Measurements from ENCODE around the gene LRCH1.

LRCH1 gene

DNA sequence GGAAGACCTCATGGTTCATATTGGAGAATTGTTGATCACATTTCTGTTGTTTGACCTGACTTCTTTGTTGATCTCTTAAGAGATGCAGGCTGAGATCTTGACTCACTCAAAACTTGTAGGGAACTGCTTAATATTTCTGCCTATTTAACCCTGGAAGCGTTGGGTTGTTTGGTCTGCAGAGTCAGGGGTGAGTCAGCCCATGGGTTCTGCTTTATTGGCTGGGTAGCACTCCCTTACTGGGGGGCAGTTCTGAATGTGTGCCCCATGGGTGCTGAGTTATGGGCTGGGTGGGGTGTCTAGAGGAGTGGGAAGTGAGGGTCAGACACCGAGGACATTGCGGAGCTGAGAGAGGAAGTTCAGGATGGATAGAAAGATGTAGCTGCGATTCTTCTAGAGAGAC is 87.9 kb downstream of the LRCH1 start:
- no peak for DNase-seq

DNA sequence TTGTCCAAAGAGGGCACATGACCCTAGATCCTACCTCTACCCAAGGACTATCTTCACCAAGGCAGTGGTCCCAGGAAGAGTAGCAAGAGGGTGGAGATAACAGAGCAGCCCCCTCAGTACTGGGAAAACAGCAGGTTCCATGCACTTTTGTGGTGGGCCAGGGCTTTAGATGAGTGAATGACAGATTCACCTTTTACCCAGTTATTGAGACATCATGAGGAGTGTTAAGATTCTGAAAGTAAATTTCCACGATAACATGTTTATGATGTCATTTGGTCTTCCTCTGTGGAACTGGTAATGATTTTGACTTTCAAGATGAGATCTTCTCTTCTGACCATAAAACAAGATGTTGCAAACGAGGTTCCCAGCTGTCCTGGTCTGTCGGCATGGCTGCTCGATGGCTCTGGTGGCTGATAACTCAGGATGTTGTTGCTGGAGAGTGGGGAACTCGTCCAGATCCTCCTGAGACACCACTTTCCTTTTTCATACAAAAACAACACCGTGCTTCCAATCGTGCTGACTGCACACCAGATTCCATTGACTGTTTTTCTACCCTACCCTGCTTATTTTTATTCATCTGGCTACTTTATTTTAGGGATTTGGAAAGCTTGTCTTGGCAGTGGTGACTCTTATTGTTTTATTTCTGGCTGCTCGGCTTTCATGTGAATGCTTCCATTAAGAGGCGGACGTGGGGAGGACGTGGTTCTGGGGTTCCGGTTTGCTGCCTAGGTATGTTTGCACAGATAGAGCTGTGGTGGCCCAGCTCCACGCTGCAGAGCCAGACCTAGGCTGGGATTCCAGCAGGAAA is 88.5 kb downstream of the LRCH1 start:
- DNase-seq, result no peak

DNA sequence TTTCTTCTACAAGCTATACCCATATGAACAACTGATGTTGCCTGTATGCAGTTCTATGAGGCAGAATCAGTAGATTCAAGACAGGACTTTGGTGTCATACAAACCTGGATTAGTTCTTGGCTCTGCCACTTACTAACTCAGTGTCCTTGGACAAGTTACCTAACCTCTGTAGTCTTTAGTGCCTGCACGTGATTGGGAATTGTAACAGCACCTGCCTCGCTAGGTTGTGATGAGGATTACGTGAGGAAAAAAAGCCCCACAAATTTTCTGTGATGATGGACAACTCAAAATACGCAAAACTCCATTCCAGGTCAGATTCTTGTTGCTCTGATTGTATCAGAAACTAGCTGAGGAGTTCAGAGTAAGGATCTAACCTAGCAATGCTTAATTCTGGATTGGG is 89.3 kb downstream of the LRCH1 start:
- no peak for DNase-seq

DNA sequence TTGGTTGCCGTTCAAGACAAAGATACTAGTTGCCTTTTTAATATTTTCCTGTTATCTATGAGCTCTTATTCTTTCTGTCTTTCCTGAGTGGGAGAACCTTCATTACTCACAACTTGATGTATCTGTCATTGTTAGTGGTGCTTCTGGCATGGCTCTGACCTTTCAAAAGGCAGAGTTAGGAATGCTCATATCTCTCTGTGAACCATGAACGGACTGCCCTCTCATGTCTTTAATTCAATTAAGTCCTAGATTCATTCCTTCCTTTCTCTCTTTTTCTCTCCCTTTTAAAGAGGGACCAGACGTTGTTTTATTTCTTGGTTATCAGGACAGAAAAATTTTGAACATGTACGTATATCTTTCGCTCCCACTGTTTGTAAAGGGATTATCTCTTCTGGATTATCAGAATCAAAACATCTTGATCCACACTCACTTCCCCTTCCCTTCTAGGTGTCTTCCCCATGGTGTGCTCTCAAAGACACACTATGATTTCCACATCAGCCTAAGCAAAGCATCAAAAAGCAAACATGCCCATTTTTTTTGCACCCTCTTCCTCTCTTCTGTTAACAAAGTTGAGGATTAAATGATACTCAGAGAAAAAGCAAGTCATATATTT is 90.3 kb downstream of the LRCH1 start:
- DNase-seq, result no peak

DNA sequence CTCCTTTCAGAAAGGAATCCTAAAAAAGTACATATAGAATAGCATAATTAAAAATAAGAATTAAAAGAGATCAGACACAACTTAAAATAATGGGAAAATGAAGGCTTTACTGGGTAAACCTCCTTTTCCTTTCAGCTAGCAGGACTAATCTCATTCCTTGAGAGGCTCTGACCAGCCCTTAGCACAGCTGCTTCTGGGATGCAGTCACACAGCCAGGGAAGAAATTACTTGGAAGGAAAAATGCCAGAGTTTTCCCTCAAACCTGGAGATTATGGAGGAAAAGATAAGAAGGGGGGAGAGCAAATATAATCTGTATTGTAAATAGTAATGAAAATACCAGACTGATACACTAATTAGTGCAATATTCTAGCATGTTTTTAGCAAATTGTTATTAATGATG is 91.8 kb downstream of the LRCH1 start:
- DNase-seq, result no peak

DNA sequence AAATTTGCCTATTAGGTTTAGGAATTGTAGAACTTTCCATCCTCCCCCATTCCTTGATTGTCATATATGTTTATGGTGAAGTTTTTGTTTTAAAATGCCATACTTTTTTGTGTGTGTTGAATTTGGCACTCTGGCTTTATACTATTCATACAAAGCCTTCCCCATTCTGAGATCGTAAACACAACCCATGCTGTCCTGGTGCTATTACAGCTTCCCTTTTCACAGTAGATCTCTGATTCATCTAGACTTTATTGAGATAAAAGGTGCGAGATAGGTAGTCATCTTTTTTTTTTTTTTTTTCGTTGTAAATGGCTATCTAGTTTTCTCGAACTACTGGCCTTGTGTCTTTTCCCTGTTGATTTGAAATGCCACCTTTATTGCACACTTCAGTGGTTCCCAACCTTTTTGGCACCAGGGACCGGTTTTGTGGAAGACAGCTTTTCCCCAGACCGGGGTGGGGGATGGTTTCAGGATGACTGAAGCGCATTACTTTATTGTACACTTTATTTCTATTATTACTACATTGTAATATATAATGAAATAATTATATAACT is 94.6 kb downstream of the LRCH1 start:
- no peak for DNase-seq

DNA sequence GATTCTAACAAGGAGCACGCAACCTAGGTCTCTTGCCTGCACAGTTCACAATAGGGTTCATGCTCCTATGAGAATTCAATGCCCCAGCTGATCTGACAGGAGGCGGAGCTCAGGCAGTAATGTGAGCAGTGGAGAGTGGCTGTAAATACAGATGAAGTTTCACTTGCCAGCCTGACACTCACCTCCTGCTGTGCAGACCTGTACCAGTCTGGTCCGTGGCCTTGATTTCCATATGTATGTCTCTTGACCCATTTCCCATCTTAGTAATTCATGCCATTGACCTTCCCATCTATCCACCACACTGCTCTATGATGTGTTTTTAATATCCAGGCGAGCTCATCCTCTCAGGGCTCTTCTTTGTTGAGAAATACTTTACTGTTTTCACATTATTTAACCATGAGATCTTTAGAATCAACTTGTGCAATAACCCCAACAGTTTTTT is 95.2 kb downstream of the LRCH1 start:
- DNase-seq, result no peak

DNA sequence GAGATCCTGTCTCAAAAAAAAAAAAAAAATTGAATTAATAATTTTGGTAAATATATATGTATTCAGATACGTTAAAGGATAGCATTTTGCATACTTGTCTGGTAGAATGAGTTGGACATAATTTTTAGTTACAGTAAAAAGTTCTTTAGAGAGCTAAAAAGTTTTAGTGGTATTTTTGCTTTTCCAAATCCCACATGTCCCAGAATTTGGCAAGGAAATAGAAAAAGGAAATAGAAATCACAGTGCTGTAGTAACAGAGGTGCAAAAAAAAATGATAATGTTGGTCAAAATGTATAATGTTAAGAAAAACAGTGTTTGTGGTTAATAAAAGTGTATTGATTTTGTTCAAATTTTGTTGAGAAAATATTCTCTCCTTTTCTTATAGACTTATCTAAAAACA is 96.8 kb downstream of the LRCH1 start:
- no peak for DNase-seq

DNA sequence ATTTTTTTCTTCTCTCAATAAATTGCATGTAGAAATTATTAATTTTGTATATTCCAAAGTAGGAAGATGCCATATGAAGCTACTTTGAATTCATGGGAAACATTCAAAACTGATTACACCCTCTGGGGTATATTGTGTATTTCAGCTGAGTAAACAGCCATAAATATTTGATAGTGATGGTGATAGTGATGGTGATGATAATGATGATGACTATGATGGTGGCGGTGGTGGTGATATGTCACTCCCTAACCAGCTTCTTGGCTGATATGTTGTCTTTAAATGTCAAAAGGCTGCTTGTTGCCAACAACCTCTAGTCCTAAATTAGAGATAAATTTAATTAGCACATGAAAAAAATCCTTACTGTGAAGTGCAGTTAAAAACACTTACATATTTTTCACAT is 102.0 kb downstream of the LRCH1 start:
- DNase-seq, result no peak

DNA sequence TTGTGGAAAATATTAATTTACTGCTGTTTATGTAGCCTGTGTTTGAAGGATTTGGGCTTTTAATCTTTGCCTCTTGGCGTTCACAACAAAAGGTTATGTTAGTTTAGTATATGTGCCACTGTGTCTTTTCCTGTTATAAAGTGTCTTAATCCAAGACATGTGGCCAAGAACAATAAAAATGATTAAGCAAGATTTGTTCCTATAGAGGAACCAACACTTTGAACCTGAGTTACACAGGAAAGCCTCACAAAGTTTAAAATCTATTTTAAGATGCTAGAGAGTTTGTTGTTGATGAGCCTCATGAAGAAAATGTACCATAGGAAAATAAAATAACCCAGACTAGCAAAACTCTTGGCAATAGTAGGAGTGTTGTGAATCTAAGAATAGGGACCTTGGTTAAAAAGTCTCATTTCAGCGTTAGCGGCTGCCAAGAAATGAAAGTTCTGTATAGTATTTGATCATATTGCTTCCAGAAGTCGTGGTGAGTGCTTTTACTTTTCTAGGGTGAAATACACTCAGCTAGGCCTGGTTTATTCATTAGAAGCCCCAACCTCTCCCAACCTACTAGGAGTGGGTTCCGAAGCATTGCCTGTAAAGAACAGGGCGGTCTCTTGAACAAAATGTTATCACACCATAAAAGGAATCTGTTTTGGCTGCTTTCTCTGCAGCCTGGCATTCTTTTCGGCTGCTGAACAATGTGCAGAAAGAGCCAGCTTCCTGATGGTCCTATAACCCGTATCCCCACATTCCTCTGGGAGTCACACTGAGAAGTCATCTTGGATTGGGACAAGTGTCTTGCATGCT is 102.6 kb downstream of the LRCH1 start:
- DNase-seq, result no peak

DNA sequence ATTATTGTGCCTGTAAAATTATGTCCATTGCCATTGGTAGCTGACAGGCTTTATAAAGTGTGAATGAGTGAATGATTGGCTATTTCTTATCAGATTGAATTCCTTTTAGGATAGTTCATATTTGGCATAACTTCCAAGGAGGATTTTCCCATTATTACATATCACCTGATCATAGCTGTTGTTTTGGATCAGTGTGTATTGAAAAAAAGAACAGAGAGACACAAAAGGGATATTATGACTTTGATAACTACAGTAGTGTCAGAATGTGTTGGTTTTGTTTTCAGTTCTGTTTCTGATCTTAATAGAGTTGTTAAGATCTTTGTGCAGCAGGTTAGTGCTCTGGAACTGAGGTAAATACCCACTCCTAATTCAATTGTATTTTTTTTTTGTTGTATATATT is 103.8 kb downstream of the LRCH1 start:
- no peak for DNase-seq

DNA sequence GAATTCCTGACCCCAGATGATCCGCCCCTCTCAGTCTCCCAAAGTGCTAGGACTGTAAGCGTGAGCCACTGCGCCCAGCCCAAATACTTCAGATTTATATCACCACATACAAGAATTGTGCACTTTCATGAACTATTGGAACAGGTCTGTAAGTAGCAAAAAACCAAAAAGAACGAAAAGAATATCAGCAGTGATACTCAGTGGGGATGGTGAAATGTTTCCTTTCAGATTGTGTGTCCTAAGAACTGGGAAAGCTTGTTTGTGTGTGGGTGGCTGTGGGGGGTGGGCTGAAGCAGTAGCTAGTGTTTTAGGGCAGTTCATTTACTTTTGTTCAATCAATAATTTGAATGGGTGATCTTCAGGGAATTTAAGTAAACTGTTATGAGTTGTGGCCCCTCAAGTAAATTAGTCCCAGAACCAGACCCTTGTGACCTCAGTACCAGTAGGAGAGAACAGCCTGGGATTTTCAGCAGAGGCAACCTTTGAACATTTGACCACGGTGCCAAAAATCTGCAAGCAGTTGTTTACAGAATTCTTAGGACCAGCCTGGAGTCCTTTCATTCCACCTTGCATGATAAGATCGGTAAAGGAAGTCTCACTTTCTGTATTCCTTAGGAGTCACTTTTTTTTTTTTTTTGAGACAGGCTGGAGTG is 106.6 kb downstream of the LRCH1 start:
- no peak for DNase-seq

DNA sequence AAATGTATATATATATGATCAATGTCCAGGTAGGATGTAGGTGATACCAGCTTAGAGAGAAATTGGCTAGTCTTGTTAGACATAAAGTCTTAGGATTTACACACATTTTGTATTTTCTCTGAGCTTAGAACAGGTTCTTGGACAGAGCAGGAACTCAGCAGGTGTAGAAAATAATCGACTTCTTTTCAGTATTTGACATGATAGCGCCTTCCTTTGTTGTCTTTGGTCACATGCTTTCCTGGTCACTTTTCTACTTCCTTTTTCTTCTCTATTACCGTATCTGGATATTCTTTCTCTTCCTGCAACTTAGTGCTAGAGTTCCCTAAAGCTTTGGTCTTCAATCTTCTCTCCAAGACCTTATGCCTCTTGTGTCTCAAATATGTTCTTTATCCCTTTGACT is 107.4 kb downstream of the LRCH1 start:
- DNase-seq, result no peak

DNA sequence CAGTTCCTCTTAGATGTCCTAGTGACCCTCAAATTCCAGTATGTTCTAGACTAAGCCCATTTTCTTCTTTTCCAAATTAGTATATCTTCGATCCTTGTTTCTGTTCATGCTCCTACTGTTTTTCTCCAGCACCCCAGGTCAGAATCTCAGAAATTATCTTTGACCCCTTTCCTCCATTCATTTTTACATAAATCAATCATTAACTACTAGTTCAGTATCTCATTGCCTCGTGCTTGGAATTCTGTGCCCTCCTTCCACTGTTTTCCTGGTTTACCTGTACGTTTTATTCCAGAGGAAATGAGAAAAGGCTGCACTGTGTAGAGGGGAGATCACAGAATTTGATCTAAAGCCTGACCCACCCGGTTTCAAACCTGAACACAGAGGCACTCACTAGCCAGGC is 107.9 kb downstream of the LRCH1 start:
- no peak for DNase-seq

DNA sequence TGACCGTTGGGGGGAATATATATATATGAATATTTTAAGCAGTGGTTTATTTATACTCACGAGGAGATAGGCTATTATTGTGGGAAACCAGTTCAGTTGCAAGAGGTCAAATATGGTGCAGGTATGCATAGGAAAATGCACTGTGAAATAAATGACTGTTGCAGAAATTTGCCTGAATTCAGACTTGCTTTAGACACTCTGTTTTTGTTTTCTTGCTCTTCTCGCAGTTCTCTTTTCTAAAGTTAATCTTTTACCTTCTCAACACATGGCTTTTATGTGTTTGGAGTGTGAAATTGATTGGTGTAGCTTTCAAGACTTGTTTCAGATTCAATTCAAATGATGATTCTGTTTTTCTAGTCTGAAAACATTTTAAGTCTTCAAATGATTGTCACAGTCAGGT is 109.7 kb downstream of the LRCH1 start:
- DNase-seq, result no peak

DNA sequence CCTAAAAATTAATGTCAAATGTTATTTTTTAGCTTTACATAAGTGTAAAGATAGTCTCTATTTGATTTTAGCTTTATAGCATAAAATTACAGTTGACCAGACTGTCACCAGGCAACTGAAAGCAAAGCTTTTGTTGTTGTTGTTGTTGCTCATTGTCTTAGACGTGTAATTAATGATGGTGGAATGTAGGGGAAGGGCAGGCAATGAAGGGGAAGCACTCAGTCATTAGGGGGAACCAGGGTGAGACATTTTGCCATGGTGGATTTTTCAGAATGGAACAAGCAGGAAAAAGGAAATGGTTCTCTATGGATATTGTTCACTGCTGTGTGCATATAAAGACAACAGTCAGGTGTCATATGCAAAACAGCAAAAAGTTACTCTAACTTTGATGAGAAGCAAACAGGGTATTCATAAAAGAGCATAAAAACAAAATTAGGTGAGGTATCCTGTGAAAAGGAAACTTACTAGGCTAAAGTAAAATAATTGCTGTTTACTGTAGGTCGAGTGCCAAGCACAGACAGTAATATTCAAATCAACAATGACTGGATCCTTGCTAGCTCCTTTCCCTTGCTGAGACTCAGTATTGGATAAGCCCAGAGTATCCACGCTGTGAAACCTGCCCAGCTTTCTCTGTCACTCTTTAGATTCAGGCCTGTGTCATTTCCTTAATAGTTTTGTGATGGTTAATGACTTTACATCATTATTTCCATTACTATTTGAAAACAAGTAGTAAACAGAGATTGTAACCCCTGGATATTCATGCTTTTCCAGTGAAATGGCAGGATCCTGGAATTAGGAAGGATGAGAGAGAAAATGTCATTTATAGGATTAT is 110.5 kb downstream of the LRCH1 start:
- DNase-seq, result no peak

DNA sequence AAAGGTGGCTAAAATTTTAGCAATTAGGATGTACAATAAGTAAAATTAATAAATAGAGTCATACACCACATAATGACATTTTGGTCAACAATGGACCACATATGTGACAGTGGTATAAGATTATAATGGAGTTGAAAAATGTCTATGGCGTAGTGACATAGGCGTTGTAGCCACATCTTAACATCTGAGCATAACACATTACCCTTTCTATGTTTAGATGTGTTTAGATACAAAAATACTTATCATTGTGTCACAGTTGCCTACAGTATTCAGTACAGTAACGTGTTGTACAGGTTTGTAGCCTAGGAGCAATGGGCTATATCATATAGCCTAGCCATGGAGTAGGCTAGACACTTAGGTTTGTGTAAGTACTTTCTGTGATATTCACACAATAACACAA is 111.2 kb downstream of the LRCH1 start:
- no peak for DNase-seq

DNA sequence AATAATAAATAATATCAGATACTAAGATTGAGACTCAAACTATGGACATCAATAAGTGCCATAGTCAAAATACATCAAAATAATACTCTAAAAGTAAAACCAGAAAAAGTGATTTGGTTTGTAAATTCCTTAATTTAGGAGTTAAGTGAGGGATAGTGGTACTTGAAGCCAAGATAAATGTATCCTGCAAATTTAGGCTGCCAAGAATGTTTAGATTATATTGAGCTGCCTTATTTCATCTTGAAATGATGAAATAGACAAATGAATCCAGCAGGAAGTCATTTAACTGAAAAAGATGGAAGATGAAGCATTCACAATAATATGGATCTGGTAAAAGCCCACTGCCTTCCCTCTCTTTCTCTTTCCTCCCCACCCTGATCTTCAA is 112.3 kb downstream of the LRCH1 start:
- DNase-seq, result no peak

DNA sequence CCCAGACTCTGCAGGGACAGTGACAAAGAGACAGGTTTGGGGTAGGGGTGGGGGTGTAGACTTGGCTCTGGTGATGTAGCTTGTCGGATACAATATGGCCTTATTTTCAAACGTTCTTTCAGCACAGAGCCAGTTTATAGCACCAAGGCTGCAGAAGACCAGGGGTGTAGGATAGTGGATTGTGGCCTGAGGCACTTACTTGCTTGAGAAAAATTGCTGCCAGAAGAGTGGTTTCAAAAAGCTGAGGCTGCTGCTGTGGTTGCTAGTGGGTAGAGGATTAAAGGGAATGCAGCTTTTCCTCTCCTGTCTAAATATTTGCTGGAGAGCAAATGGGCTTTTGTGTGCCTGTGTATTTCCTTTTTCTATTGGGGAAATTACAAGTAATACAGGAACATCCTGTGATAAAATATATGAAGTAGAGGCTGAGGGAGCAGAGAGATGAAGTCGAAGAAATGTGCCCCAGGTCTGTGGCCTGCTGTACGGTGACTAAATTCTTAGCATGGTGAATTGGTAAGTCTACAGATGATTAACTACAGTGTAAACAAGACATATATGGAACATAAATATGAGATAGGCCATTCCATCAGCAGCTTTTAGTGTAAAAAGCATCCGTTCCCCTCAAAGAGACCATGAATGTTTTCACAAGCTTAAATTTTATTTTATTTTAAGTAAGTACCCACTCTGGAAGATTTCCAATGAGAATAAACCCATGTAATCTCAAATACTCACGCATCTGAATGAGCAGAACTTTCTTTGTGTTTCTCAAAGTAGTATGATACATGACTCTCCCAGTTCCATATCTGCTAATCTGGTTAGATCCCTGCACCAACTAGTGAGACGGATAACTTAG is 112.9 kb downstream of the LRCH1 start:
- DNase-seq, result no peak

DNA sequence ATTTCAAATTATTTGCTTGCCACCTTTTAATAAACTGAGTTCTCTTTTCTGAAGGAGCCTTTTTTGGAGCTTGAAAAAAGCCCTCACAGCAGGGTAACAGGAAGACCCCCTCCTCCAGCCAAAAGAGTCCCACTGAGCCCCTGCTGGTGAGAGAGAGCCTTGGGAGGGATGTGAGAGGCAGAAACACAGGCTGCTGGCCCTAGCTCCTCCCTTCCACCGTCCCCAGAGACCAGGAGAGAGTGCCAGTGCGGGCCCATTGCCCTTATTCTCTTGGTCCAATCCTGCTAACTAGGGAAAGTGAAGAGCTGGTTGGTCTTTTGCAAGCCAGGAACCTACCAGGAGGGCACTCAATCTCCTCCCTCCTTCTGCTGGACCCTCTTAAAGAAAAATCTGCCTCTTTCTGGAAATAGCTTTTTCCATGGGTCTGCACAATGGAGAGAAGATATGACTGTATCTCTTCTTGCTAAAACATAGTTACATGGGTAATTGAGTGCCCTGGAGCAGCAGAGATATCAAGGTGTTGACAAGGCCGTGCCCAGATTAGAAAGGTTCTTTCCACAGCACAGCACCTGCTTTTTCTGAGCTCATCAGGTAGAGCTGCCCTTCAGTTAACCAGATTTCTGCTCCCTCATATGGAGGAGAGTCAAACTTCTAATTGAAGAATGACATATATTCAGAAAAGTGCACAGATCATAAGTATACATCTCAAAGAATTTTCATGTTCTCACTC is 113.9 kb downstream of the LRCH1 start:
- no peak for DNase-seq

Measured in activated CD4-positive, alpha-beta T cell treated with anti-CD3 and anti-CD28 coated beads for 4 hours (primary cell).